C4-2B (cell line): ENCODE measurements around the gene CBY2.

Source experiments
- ZFX ChIP-seq: fragments of 450-650 bp; IDR thresholded peaks from 2 replicates; pipeline ENCODE4 v1.6.1; 2017
- TF ChIP-seq, protein P1 (sequence below): fragments of 450-650 bp; conservative IDR thresholded peaks from 2 replicates; pipeline ENCODE4 v1.5.1; 2017; ENCODE audit warnings: mild to moderate bottlenecking

DNA sequence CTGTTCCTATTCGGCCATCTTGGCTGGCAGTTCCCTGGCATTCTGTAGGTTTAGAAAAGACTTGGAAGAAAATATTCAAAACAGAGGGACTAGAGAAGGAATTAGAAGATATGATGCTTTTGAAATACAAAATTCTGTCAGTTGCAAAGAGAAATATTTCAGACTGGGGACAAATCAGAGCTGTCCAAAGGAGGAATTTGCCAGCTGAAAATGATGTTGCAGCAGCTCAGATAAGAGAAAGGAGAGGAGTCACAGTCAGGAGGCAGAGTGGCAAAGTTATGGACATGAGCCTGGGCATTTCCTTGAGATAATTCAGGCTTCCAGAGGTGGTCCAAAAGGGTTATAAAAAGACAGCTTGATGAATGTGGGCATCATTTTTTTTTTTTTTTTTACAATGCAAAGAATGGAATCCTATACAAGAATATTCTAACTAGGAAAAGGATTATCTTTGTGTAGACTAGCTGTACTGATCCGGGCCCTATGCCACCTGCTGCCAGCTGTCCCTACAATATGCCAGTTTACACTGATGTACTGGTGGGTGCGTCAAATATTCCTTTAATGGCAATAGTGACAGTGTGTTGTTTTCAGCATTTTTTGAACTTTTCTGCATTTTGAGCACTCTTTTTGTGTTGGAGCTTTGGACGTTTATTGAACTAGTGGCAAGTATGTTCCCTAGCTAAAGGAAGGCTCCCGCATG, 31.8 kb upstream of the CBY2 start:
- TF ChIP-seq, protein P1, sequence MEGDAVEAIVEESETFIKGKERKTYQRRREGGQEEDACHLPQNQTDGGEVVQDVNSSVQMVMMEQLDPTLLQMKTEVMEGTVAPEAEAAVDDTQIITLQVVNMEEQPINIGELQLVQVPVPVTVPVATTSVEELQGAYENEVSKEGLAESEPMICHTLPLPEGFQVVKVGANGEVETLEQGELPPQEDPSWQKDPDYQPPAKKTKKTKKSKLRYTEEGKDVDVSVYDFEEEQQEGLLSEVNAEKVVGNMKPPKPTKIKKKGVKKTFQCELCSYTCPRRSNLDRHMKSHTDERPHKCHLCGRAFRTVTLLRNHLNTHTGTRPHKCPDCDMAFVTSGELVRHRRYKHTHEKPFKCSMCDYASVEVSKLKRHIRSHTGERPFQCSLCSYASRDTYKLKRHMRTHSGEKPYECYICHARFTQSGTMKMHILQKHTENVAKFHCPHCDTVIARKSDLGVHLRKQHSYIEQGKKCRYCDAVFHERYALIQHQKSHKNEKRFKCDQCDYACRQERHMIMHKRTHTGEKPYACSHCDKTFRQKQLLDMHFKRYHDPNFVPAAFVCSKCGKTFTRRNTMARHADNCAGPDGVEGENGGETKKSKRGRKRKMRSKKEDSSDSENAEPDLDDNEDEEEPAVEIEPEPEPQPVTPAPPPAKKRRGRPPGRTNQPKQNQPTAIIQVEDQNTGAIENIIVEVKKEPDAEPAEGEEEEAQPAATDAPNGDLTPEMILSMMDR, result no peak
- TF ChIP-seq ZFX, result no peak
